WTC11 (cell line): ENCODE results near the gene PPM1A. TPM values are rescaled to one million over a fixed set of nuclear protein-coding genes. Genes with fewer than 3 reads are reported as not detected.

Source experiments
- ETV6 ChIP-seq: sonication (generic); formaldehyde crosslinking; IDR thresholded peaks from 2 replicates; pipeline ENCODE4 v1.8.1; 2022; ENCODE audit warnings: mild to moderate bottlenecking, missing genetic modification reagents
- FOXP1 ChIP-seq: sonication (generic); formaldehyde crosslinking; IDR thresholded peaks from 2 replicates; pipeline ENCODE4 v1.8.0; 2022; ENCODE audit warnings: missing genetic modification reagents, mild to moderate bottlenecking, moderate library complexity, borderline replicate concordance
- JUN ChIP-seq: sonication (generic); formaldehyde crosslinking; IDR thresholded peaks from 2 replicates; pipeline ENCODE4 v1.8.0; 2023; ENCODE audit warnings: mild to moderate bottlenecking, missing genetic modification reagents
- NFATC4 ChIP-seq: fragments of 250-450 bp; sonication (Bioruptor Pico); IDR thresholded peaks from 2 replicates; pipeline ENCODE4 v1.9.0; 2021; ENCODE audit warnings: mild to moderate bottlenecking
- NFYB ChIP-seq: sonication (generic); formaldehyde crosslinking; conservative IDR thresholded peaks from 2 replicates; pipeline ENCODE4 v1.8.0; 2022; ENCODE audit warnings: low read depth, missing genetic modification reagents
- NR1H2 ChIP-seq: sonication (generic); formaldehyde crosslinking; IDR thresholded peaks from 2 replicates; pipeline ENCODE4 v1.9.0; 2021; ENCODE audit warnings: mild to moderate bottlenecking, moderate library complexity, missing genetic modification reagents
- OVOL2 ChIP-seq: fragments of 250-450 bp; sonication (Bioruptor Pico); IDR thresholded peaks from 2 replicates; pipeline ENCODE4 v1.9.0; 2021; ENCODE audit warnings: mild to moderate bottlenecking, borderline replicate concordance
- TEAD1 ChIP-seq: sonication (generic); formaldehyde crosslinking; IDR thresholded peaks from 2 replicates; pipeline ENCODE4 v1.8.0; 2022; ENCODE audit warnings: mild to moderate bottlenecking, missing genetic modification reagents
- total RNA-seq: library from RNA; stranded (reverse); gene quantifications from 3 replicates; pipeline ENCODE4 v1.2.3, GENCODE V29; 2021
- TF ChIP-seq, protein P1 (sequence below): fragments of 250-450 bp; sonication (Bioruptor Pico); IDR thresholded peaks from 2 replicates; pipeline ENCODE4 v1.9.0; 2021; ENCODE audit warnings: mild to moderate bottlenecking
- TF ChIP-seq, protein P2 (sequence below): sonication (generic); formaldehyde crosslinking; IDR thresholded peaks from 2 replicates; pipeline ENCODE4 v1.8.1; 2023; ENCODE audit warnings: mild to moderate bottlenecking, moderate library complexity, missing genetic modification reagents
- TF ChIP-seq, protein P3 (sequence below): fragments of 250-450 bp; sonication (Bioruptor Pico); IDR thresholded peaks from 2 replicates; pipeline ENCODE4 v1.9.0; 2021; ENCODE audit warnings: mild to moderate bottlenecking, borderline replicate concordance
- TF ChIP-seq, protein P4 (sequence below): sonication (generic); formaldehyde crosslinking; IDR thresholded peaks from 2 replicates; pipeline ENCODE4 v1.8.1; 2023; ENCODE audit warnings: mild to moderate bottlenecking, missing genetic modification reagents
- TF ChIP-seq, protein P5 (sequence below): sonication (generic); formaldehyde crosslinking; IDR thresholded peaks from 2 replicates; pipeline ENCODE4 v1.8.1; 2023; ENCODE audit warnings: mild to moderate bottlenecking, missing genetic modification reagents, moderate library complexity
- TF ChIP-seq, protein P6 (sequence below): sonication (generic); formaldehyde crosslinking; IDR thresholded peaks from 2 replicates; pipeline ENCODE4 v1.8.0; 2023; ENCODE audit warnings: missing genetic modification reagents, mild to moderate bottlenecking, borderline replicate concordance
- TF ChIP-seq, protein P7 (sequence below): sonication (generic); formaldehyde crosslinking; IDR thresholded peaks from 2 replicates; pipeline ENCODE4 v1.8.0; 2022; ENCODE audit warnings: mild to moderate bottlenecking, missing genetic modification reagents
- TF ChIP-seq, protein P8 (sequence below): fragments of 250-450 bp; sonication (Bioruptor Pico); conservative IDR thresholded peaks from 2 replicates; pipeline ENCODE4 v1.9.0; 2021; ENCODE audit warnings: mild to moderate bottlenecking

The PPM1A gene
- total RNA-seq, 1 experiment from 2014 or later = 52.5 TPM

DNA sequence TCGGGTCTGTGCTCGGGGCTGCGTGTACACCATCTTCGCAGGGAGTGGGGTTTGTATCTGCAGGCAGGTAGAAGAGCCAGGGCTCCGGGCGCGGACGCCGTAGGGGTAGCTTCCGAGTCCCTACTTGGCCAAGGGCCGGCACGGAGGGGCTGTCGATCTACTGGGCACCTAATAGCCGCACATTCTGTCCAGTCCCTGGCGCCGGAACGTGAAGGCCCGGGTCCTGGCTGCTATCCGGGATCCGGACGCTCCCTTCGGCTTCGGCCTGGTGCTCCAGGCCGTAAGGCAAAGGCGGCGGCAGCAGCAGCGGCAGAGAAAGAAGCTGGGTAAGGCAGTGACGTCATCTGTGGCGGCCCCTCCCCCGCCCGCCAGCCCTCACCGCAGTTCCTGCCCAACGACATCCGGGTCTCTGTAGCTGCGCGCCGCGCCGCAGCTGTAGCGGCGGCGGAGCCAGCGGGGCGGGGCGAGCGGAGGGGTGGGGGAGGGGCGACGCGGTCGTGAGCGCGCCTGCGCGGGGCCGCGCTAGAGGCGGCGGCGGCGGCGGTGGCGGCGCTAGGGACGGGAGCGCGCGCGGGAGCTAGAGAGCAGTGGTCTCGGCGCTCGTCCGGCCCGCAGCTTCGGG is at the start of gene PPM1A (continued):
- TF ChIP-seq ETV6 (CRISPR knock-in tag) (peak; percentile 52), TEAD1 (no peak), NFYB (CRISPR knock-in tag) (no peak), FOXP1 (CRISPR knock-in tag) (peak; percentile 46; the same call in 1 of the 2 replicates), NR1H2 (CRISPR knock-in tag) (no peak), JUN (CRISPR knock-in tag) (no peak), OVOL2 (no peak), NFATC4 (CRISPR knock-in tag) (no peak)
- TF ChIP-seq, protein P1, sequence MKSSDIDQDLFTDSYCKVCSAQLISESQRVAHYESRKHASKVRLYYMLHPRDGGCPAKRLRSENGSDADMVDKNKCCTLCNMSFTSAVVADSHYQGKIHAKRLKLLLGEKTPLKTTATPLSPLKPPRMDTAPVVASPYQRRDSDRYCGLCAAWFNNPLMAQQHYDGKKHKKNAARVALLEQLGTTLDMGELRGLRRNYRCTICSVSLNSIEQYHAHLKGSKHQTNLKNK (CRISPR knock-in tag) = no peak
- TF ChIP-seq, protein P2, sequence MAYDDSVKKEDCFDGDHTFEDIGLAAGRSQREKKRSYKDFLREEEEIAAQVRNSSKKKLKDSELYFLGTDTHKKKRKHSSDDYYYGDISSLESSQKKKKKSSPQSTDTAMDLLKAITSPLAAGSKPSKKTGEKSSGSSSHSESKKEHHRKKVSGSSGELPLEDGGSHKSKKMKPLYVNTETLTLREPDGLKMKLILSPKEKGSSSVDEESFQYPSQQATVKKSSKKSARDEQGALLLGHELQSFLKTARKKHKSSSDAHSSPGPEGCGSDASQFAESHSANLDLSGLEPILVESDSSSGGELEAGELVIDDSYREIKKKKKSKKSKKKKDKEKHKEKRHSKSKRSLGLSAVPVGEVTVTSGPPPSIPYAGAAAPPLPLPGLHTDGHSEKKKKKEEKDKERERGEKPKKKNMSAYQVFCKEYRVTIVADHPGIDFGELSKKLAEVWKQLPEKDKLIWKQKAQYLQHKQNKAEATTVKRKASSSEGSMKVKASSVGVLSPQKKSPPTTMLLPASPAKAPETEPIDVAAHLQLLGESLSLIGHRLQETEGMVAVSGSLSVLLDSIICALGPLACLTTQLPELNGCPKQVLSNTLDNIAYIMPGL (CRISPR knock-in tag) = no peak
- TF ChIP-seq, protein P3, sequence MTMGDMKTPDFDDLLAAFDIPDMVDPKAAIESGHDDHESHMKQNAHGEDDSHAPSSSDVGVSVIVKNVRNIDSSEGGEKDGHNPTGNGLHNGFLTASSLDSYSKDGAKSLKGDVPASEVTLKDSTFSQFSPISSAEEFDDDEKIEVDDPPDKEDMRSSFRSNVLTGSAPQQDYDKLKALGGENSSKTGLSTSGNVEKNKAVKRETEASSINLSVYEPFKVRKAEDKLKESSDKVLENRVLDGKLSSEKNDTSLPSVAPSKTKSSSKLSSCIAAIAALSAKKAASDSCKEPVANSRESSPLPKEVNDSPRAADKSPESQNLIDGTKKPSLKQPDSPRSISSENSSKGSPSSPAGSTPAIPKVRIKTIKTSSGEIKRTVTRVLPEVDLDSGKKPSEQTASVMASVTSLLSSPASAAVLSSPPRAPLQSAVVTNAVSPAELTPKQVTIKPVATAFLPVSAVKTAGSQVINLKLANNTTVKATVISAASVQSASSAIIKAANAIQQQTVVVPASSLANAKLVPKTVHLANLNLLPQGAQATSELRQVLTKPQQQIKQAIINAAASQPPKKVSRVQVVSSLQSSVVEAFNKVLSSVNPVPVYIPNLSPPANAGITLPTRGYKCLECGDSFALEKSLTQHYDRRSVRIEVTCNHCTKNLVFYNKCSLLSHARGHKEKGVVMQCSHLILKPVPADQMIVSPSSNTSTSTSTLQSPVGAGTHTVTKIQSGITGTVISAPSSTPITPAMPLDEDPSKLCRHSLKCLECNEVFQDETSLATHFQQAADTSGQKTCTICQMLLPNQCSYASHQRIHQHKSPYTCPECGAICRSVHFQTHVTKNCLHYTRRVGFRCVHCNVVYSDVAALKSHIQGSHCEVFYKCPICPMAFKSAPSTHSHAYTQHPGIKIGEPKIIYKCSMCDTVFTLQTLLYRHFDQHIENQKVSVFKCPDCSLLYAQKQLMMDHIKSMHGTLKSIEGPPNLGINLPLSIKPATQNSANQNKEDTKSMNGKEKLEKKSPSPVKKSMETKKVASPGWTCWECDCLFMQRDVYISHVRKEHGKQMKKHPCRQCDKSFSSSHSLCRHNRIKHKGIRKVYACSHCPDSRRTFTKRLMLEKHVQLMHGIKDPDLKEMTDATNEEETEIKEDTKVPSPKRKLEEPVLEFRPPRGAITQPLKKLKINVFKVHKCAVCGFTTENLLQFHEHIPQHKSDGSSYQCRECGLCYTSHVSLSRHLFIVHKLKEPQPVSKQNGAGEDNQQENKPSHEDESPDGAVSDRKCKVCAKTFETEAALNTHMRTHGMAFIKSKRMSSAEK = no peak
- TF ChIP-seq, protein P4, sequence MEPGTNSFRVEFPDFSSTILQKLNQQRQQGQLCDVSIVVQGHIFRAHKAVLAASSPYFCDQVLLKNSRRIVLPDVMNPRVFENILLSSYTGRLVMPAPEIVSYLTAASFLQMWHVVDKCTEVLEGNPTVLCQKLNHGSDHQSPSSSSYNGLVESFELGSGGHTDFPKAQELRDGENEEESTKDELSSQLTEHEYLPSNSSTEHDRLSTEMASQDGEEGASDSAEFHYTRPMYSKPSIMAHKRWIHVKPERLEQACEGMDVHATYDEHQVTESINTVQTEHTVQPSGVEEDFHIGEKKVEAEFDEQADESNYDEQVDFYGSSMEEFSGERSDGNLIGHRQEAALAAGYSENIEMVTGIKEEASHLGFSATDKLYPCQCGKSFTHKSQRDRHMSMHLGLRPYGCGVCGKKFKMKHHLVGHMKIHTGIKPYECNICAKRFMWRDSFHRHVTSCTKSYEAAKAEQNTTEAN = no peak
- TF ChIP-seq, protein P5, sequence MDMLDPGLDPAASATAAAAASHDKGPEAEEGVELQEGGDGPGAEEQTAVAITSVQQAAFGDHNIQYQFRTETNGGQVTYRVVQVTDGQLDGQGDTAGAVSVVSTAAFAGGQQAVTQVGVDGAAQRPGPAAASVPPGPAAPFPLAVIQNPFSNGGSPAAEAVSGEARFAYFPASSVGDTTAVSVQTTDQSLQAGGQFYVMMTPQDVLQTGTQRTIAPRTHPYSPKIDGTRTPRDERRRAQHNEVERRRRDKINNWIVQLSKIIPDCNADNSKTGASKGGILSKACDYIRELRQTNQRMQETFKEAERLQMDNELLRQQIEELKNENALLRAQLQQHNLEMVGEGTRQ = no peak
- TF ChIP-seq, protein P6, sequence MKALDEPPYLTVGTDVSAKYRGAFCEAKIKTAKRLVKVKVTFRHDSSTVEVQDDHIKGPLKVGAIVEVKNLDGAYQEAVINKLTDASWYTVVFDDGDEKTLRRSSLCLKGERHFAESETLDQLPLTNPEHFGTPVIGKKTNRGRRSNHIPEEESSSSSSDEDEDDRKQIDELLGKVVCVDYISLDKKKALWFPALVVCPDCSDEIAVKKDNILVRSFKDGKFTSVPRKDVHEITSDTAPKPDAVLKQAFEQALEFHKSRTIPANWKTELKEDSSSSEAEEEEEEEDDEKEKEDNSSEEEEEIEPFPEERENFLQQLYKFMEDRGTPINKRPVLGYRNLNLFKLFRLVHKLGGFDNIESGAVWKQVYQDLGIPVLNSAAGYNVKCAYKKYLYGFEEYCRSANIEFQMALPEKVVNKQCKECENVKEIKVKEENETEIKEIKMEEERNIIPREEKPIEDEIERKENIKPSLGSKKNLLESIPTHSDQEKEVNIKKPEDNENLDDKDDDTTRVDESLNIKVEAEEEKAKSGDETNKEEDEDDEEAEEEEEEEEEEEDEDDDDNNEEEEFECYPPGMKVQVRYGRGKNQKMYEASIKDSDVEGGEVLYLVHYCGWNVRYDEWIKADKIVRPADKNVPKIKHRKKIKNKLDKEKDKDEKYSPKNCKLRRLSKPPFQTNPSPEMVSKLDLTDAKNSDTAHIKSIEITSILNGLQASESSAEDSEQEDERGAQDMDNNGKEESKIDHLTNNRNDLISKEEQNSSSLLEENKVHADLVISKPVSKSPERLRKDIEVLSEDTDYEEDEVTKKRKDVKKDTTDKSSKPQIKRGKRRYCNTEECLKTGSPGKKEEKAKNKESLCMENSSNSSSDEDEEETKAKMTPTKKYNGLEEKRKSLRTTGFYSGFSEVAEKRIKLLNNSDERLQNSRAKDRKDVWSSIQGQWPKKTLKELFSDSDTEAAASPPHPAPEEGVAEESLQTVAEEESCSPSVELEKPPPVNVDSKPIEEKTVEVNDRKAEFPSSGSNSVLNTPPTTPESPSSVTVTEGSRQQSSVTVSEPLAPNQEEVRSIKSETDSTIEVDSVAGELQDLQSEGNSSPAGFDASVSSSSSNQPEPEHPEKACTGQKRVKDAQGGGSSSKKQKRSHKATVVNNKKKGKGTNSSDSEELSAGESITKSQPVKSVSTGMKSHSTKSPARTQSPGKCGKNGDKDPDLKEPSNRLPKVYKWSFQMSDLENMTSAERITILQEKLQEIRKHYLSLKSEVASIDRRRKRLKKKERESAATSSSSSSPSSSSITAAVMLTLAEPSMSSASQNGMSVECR = peak; percentile 44; the same call in 1 of the 2 replicates
- TF ChIP-seq, protein P7, sequence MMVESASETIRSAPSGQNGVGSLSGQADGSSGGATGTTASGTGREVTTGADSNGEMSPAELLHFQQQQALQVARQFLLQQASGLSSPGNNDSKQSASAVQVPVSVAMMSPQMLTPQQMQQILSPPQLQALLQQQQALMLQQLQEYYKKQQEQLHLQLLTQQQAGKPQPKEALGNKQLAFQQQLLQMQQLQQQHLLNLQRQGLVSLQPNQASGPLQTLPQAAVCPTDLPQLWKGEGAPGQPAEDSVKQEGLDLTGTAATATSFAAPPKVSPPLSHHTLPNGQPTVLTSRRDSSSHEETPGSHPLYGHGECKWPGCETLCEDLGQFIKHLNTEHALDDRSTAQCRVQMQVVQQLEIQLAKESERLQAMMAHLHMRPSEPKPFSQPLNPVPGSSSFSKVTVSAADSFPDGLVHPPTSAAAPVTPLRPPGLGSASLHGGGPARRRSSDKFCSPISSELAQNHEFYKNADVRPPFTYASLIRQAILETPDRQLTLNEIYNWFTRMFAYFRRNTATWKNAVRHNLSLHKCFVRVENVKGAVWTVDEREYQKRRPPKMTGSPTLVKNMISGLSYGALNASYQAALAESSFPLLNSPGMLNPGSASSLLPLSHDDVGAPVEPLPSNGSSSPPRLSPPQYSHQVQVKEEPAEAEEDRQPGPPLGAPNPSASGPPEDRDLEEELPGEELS (CRISPR knock-in tag) = peak; percentile 78
- TF ChIP-seq, protein P8, sequence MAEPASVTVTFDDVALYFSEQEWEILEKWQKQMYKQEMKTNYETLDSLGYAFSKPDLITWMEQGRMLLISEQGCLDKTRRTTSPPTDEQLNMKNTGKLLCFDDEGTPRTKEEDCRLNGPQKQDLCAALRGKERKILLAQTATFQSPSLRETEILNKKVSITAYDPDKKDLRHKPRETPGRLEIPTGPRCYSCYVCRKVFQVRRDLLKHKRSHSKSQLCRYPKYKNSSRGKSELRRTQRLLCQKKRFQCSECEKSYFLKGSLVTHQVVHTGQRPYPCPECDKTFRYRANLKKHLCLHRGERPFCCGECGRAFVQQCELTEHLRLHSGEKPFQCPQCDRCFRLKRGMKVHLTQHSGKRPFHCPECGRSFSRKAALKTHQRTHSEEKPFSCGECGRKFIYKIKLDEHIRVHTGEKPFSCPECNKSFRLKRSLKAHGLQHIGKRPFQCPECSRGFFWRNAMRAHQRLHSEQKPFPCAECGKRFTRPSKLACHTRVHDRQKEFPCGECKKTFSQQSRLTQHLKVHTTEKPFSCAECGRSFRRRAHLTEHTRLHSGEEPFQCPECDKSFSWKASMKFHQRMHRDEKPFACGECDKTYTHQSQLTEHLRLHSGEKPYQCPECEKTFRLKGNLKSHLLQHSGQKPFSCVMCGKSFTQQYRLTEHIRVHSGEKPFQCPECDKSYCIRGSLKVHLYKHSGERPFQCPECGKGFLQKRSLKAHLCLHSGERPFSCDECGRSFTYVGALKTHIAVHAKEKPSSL = no peak
